Subcutaneous adipose tissue (tissue), 4 donors: ENCODE results near the gene EIF2B4. TPM values are rescaled to one million over a fixed set of nuclear protein-coding genes. Genes with fewer than 3 reads are reported as not detected.

ENCODE experiments used
- total RNA-seq, 4 donors: library from RNA; depleted of rRNA; stranded (reverse); fragments of >200 nt; gene quantifications; one replicate each; pipeline ENCODE4 v1.1.0, GENCODE V29; 2016
- TF ChIP-seq, protein P1 (sequence below): fragments of 450-650 bp; IDR thresholded peaks from one replicate; pipeline ENCODE4 v1.5.1; 2016; ENCODE audit warnings: low read depth, mild to moderate bottlenecking, control low read depth, antibody characterized with exemption, moderate library complexity

The EIF2B4 gene
- total RNA-seq, 4 donors from 2014 or later, result 36.4 to 44.2 (median 42.2) TPM

DNA sequence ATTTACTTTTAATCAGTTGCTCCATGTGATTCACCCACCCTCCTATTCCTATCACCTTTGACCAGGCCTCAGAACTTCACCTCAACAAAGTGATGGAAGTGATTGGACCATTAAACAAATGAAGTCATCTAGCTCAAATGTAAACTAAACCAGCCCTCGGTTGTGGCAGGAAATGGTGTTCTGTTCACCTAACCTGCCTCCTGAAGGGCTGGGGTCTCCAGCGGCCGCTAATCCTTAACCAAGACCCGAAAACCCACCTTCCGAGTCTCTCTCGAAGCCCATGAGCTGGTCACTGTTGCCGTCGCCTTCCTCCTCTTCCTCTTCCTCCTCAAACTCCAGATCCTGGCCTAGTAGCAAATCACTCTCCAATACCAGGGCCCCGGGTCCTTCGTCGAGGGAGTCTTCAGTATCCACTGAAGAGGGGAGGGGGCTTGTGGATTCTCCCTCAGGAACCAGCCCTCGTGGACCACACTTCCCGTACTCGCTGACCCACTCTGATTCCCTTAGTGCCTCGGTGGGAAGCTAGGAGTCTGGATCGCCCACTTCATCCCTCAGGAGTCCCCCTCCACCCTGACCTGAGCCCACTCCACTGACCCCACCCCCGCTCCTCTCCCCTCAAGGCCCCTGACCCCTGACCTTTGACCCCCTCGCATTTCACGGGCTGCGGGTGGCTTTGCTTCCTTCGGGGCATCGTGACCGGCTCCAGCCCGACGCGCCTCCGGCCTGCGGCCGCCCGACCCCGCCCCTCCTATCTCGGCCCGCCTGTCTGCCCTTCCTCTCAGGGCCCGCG, 9.9 kb upstream of the EIF2B4 start:
- TF ChIP-seq, protein P1, sequence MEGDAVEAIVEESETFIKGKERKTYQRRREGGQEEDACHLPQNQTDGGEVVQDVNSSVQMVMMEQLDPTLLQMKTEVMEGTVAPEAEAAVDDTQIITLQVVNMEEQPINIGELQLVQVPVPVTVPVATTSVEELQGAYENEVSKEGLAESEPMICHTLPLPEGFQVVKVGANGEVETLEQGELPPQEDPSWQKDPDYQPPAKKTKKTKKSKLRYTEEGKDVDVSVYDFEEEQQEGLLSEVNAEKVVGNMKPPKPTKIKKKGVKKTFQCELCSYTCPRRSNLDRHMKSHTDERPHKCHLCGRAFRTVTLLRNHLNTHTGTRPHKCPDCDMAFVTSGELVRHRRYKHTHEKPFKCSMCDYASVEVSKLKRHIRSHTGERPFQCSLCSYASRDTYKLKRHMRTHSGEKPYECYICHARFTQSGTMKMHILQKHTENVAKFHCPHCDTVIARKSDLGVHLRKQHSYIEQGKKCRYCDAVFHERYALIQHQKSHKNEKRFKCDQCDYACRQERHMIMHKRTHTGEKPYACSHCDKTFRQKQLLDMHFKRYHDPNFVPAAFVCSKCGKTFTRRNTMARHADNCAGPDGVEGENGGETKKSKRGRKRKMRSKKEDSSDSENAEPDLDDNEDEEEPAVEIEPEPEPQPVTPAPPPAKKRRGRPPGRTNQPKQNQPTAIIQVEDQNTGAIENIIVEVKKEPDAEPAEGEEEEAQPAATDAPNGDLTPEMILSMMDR, result no peak

DNA sequence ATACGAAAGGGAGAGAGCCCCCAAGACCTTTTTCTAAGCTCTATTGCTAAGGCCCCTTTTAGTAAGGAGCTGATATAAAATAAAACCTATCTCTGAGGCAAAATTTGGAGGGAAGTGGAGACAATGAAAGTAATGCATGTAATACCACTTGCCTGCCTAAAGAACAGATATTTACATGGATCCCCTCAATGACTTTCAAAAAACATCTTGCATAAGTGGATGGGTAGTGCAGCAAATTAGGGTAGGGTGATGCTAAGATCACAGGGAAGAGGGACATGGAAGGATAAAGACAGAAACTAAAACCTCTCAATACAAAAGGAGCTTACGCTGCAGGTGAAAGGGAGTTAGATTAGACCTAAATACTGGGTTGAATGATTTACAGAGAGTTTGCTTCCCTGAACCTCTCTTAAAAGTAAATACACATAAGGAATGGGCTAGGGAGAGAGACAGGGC, 9.3 kb upstream of the EIF2B4 start:
- TF ChIP-seq, protein P1, result no peak

GRCh38 chr2:27378809-27379290, 8.7 kb upstream of the EIF2B4 start:
- TF ChIP-seq, protein P1, result no peak

GRCh38 chr2:27378096-27378808, 8.1 kb upstream of the EIF2B4 start:
- TF ChIP-seq, protein P1, result no peak

DNA sequence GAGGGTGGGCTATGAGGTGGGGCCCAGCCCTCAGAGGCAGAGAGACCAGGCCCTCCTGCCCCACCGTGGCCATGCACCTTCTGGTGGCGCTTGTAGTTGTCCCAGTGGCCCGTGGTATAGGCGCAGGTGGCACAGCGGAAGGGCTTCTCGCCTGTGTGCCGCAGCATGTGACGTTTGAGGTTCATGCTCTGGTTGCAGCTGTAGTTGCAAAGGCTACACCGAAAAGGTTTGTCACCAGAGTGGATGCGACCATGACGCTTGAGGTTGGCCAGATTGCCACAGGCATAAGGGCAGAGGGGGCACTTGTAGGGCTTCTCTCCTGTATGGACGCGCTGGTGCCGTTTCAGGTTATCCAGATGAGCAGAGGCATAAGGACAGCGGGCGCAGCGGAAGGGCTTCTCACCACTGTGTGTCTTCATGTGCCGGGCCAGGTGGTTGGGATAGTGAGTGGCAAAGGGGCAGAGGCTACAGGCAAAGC, 7.5 kb upstream of the EIF2B4 start:
- TF ChIP-seq, protein P1, result no peak

DNA sequence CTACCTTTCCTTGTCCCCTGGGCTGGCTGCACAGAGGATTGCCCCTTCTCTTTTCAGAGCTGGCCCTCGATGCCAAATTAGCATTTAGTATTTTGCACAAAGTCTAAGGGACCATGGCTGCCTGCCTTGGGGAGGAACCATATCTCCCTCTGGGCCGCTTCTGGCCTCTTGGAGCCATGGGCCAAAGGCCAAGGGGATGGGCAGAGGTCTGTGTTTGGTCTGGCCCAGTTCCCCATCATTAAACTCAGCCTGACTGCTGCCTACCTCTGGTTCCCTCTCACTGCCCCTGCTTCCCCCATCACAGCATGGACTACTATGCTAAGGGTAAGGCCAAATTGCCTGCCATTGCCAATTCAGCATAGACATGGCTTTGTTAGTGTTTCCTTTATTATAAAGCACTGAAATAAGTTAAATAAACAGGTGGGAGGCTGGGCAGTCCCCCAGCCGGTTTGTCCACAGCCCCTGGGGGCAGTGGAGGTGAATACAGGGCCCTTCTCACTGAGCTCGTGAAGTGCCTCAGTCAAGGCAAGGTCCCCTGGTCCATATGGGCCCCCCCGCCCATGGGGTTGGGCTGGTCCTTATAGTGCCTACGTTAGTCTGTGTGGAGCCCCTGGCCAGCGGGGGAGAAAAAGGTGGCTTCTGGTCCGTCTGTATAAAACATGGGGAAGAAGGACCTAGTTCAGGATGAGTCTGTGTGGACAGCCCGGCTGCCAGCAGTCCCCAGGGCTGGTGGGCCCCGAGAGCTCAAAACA, 6.9 kb upstream of the EIF2B4 start:
- TF ChIP-seq, protein P1, result no peak
